ENCODE measurements around the gene GEMIN4. TPM values are rescaled to one million over a fixed set of nuclear protein-coding genes. Genes with fewer than 3 reads are reported as not detected.

The GEMIN4 gene
- polyA plus RNA-seq, 2 of the 4 experiments (the other 2 are of a cell fraction): 36.1 to 47.6 TPM

GRCh38 chr17:732067-732901 lies 19.8 kb downstream of the GEMIN4 start, which contains the start of gene TLCD3A (continued):
- TF ChIP-seq, protein P1, sequence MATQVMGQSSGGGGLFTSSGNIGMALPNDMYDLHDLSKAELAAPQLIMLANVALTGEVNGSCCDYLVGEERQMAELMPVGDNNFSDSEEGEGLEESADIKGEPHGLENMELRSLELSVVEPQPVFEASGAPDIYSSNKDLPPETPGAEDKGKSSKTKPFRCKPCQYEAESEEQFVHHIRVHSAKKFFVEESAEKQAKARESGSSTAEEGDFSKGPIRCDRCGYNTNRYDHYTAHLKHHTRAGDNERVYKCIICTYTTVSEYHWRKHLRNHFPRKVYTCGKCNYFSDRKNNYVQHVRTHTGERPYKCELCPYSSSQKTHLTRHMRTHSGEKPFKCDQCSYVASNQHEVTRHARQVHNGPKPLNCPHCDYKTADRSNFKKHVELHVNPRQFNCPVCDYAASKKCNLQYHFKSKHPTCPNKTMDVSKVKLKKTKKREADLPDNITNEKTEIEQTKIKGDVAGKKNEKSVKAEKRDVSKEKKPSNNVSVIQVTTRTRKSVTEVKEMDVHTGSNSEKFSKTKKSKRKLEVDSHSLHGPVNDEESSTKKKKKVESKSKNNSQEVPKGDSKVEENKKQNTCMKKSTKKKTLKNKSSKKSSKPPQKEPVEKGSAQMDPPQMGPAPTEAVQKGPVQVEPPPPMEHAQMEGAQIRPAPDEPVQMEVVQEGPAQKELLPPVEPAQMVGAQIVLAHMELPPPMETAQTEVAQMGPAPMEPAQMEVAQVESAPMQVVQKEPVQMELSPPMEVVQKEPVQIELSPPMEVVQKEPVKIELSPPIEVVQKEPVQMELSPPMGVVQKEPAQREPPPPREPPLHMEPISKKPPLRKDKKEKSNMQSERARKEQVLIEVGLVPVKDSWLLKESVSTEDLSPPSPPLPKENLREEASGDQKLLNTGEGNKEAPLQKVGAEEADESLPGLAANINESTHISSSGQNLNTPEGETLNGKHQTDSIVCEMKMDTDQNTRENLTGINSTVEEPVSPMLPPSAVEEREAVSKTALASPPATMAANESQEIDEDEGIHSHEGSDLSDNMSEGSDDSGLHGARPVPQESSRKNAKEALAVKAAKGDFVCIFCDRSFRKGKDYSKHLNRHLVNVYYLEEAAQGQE (IDR thresholded peaks at IDR 0.05): no peak; the same call in 1 of the 2 replicates
- TF ChIP-seq FOSL2 (IDR thresholded peaks at IDR 0.05): no peak
- no peak for TF ChIP-seq FOSL2 (CRISPR knock-in tag; IDR thresholded peaks at IDR 0.05)
- TF ChIP-seq FOSB (CRISPR knock-in tag; IDR thresholded peaks at IDR 0.05): no peak
- TF ChIP-seq JUN (IDR thresholded peaks at IDR 0.05): peak in 1 of 2 experiments; percentile 71; a peak in 2 of 5 replicates
- TF ChIP-seq BHLHE40 (IDR thresholded peaks at IDR 0.05; ENCODE audit: low read depth, low read length): no peak
- TF ChIP-seq EP300 (IDR thresholded peaks at IDR 0.05): no peak
- TF ChIP-seq PHF8 (IDR thresholded peaks at IDR 0.05; ENCODE audit: borderline replicate concordance, low read depth): peak; percentile 78; the same call in 1 of the 2 replicates
- TF ChIP-seq ZNF302 (CRISPR knock-in tag; IDR thresholded peaks at IDR 0.05): no peak
- TF ChIP-seq NFE2L2 (conservative IDR thresholded peaks at IDR 0.05; ENCODE audit: low read length): no peak
- no peak for TF ChIP-seq ZC3H11A (IDR thresholded peaks at IDR 0.05)
- TF ChIP-seq ATOH8 (CRISPR knock-in tag; IDR thresholded peaks at IDR 0.05; ENCODE audit: low read depth): no peak
- TF ChIP-seq MYC (IDR thresholded peaks at IDR 0.05; ENCODE audit: borderline replicate concordance, low read length): peak; percentile 18; the same call in 1 of the 2 replicates
- TF ChIP-seq MAFK (IDR thresholded peaks at IDR 0.05; ENCODE audit: partially characterized antibody): no peak
- no peak for TF ChIP-seq GATA3 (IDR thresholded peaks at IDR 0.05; ENCODE audit: borderline replicate concordance)
- no peak for TF ChIP-seq HOXA7 (CRISPR knock-in tag; IDR thresholded peaks at IDR 0.05)
- peak; percentile 64; the same call in 1 of the 3 replicates for TF ChIP-seq BCL3 (IDR thresholded peaks at IDR 0.05)
- no peak for TF ChIP-seq RAD21 (conservative IDR thresholded peaks at IDR 0.05 in 1 of 2, IDR thresholded peaks at IDR 0.05 in 1 of 2)
- TF ChIP-seq CHD2 (IDR thresholded peaks at IDR 0.05; ENCODE audit: low read length, partially characterized antibody): no peak
- no peak for TF ChIP-seq HOXB13 (CRISPR knock-in tag; IDR thresholded peaks at IDR 0.05; ENCODE audit: low read depth)

DNA sequence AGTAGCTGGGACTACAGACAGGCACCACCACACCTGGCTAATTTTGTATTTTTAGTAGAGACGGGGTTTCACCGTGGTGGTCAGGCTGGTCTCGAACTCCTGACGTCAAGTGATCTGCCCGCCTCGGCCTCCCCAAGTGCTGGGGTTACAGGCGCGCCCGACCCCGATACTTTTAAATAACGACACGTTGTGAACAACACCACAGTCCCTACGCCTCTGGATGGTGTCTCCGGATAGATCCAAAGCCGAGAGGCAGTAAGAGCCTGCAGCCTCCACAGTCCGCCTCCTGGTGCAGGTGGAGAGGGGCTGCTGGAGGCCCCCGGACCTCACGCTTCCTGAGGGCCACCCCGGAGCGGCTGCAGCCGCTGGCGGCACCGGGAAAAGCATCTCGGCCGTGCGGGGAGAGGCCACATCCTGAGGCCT lies 20.4 kb downstream of the GEMIN4 start:
- Histone ChIP-seq H3K27ac (peak overlapping the region; percentile 89 to 96), H3K4me2 (peak overlapping the region; percentile 96), H3K9me3 (no peaks in the 10 kb centered on the region), H3K4me3 (peak overlapping the region; percentile 80), H3K4me1 (peaks cover 14% of the 10 kb centered on the region)
- FAIRE-seq (no peak), ATAC-seq (peak; percentile 58 to 64), DNase-seq (ENCODE audit: low read depth in 1 of 2, low spot score in 1 of 2) (no peak)
- CTCF ChIA-PET: interaction anchor here (1.0 to 3.0 kb wide), 5 partner anchors 11 to 319 kb away, joined by 4 to 15 read pairs (median 8); partner anchors contain the start of genes GEMIN4 and TIMM22
- TF ChIP-seq HDAC2 (IDR thresholded peaks at IDR 0.05): 0 out of 2 replicates have a peak, but pooled peaks have one; percentile 32
- no peak for TF ChIP-seq SREBF2 (IDR thresholded peaks at IDR 0.05)
- POLR2A ChIA-PET: no interaction called here
- WGBS (ENCODE audit: missing lambda C conversion rate): 7% methylated on average over 22 of the region's 26 CpGs
